Mesothelial cell of epicardium (in vitro differentiated cells): ENCODE measurements around the gene LEFTY1. TPM values are rescaled to one million over a fixed set of nuclear protein-coding genes. Genes with fewer than 3 reads are reported as not detected.

ENCODE experiments used
- DNase-seq, 2 experiments: peaks; one replicate each; pipeline ENCODE4 v3.0.0; 2021; ENCODE audit warnings: low spot score in 2 of 2; ENCODE audit not compliant: unreplicated experiment in 2 of 2
- H3K27ac Mint-ChIP-seq: 2 replicates; pipeline ENCODE4 v1.8.0; 2021; ENCODE audit warnings: mixed read lengths
- H3K27me3 Mint-ChIP-seq: 2 replicates; pipeline ENCODE4 v1.8.0; 2021; ENCODE audit warnings: low read depth, mixed read lengths
- H3K36me3 Mint-ChIP-seq: 2 replicates; pipeline ENCODE4 v1.8.0; 2021; ENCODE audit warnings: mixed read lengths
- H3K4me1 Mint-ChIP-seq: 2 replicates; pipeline ENCODE4 v1.8.0; 2021; ENCODE audit warnings: mixed read lengths
- H3K4me3 Mint-ChIP-seq: 2 replicates; pipeline ENCODE4 v1.8.0; 2021; ENCODE audit warnings: mild to moderate bottlenecking, moderate library complexity, mixed read lengths
- H3K9me3 Mint-ChIP-seq: 2 replicates; pipeline ENCODE4 v1.8.0; 2021; ENCODE audit warnings: mixed read lengths
- total RNA-seq: library from RNA; stranded (reverse); gene quantifications from 3 replicates; pipeline ENCODE4 v1.2.1, GENCODE V29; 2021
- TF ChIP-seq, protein P1 (sequence below): fragments of 200-600 bp; sonication (generic); IDR thresholded peaks from one replicate; pipeline ENCODE4 v1.5.0; 2021; ENCODE audit warnings: antibody characterized with exemption; ENCODE audit not compliant: unreplicated experiment

The LEFTY1 gene
- total RNA-seq, 1 donor from 2014 or later = 1.6 TPM

DNA sequence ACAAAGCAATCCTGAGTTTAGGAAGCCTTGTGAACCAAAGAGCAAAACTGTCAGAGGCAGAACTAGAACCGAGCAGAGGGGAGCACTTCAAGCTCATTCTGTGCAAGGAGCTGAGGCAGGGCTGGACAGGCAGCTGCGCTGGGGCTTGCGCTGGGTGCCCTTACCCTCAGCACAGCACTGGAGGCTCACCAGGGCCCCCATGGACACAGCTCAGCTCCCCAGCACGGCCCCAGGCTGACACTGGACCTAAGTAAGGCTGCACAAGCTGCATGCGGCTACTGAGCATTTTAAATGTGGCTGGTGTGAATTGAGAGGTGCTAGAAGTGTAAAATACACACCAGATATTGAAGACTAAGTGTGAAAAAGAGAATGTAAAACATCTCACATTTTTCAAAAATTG, 28.8 kb downstream of the LEFTY1 start:
- Mint-ChIP-seq H3K27ac (no peak overlapping the region), H3K4me3 (no peak overlapping the region), H3K36me3 (peaks cover 19% of the 10 kb centered on the region), H3K9me3 (no peaks in the 10 kb centered on the region), H3K4me1 (no peaks in the 10 kb centered on the region), H3K27me3 (no peaks in the 10 kb centered on the region)
- TF ChIP-seq, protein P1, sequence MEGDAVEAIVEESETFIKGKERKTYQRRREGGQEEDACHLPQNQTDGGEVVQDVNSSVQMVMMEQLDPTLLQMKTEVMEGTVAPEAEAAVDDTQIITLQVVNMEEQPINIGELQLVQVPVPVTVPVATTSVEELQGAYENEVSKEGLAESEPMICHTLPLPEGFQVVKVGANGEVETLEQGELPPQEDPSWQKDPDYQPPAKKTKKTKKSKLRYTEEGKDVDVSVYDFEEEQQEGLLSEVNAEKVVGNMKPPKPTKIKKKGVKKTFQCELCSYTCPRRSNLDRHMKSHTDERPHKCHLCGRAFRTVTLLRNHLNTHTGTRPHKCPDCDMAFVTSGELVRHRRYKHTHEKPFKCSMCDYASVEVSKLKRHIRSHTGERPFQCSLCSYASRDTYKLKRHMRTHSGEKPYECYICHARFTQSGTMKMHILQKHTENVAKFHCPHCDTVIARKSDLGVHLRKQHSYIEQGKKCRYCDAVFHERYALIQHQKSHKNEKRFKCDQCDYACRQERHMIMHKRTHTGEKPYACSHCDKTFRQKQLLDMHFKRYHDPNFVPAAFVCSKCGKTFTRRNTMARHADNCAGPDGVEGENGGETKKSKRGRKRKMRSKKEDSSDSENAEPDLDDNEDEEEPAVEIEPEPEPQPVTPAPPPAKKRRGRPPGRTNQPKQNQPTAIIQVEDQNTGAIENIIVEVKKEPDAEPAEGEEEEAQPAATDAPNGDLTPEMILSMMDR = no peak
- DNase-seq = no peak

DNA sequence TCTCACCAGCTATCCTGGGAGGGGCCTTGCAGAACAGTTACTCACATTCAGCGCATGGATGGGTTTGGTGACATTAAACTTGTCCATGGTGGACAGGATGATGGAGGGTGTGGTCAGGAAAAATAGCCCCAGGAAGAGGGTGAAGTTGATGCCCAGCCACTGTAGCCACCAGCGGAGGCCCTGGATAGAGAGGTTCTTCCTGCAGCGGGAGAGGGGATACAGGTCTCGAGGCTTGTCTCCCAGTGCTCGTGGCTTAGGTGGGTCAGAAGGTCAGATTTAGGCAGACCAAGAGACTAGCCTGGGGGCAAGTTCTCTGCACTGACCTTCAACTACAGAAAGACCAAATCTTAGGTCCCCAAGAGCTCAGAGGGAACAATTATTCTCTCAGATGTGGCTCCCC, 29.8 kb downstream of the LEFTY1 start:
- Mint-ChIP-seq H3K36me3 (peaks cover 22% of the 10 kb centered on the region), H3K9me3 (no peaks in the 10 kb centered on the region), H3K4me3 (no peak overlapping the region), H3K4me1 (no peaks in the 10 kb centered on the region), H3K27ac (no peak overlapping the region), H3K27me3 (no peaks in the 10 kb centered on the region)
- TF ChIP-seq, protein P1 = no peak
- no peak for DNase-seq

DNA sequence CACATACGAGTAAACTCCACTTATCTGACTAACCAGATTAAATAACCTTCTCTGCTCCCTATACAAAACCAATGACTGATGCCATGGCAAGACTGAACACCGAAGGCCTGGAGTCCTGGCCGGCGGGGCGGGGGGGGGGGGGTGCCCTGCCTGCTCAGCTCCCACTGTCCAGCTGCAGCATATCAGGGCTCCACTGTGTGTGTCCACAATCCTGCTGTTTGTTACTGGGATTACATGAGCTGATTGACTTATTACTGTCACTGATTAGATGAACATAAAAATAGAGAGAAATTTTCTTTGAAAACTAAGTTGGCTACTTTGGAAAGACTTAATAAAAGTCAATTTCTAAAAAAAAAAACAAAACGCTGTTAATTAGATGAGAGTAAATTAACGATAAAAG, 31.7 kb downstream of the LEFTY1 start:
- Mint-ChIP-seq H3K27me3 (no peaks in the 10 kb centered on the region), H3K4me1 (no peaks in the 10 kb centered on the region), H3K4me3 (no peak overlapping the region), H3K27ac (no peak overlapping the region), H3K36me3 (peaks cover 15% of the 10 kb centered on the region), H3K9me3 (no peaks in the 10 kb centered on the region)
- TF ChIP-seq, protein P1 = no peak
- no peak for DNase-seq

DNA sequence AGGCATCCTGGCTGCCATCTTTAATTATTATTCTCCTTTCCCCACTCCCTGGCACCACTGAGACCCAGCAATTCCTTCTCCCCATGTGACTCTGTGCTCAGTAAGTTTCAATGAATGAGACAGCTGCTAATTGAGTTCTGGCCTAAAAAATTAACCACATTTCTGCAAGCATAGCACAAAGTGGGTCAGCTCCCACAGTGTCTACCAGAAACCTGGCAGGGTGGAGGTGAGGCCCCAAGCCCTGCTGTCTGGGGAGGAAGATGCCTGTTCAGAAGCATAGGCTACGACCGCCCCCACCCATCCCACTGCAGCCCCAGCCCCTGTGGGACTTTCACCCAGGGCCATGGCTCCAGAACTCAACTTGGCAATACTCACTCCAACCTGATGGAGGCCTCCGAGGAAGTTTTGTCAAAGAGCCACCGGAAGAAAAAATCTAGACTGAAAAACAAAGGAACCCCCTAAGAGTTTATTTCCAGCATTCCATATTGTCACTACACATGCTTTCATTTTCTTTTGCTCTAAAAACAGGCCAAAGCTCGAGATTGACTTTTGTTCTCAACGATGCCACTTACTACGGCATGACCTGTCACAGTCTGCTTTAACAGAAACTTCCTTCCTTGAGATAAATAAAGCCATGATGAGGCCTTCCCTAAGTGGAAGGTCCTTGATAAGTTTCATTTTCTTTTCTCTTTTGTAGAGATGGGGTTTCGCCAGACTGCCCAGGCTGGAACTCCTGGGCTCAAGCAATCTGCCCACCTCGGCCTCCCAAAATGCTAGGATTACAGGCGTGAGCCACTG, 33.2 kb downstream of the LEFTY1 start:
- H3K4me1 Mint-ChIP-seq = no peaks in the 10 kb centered on the region
- H3K9me3 Mint-ChIP-seq = no peaks in the 10 kb centered on the region
- H3K27me3 Mint-ChIP-seq = no peaks in the 10 kb centered on the region
- no peak overlapping the region for H3K4me3 Mint-ChIP-seq
- H3K36me3 Mint-ChIP-seq = peaks cover 18% of the 10 kb centered on the region
- no peak for DNase-seq
- H3K27ac Mint-ChIP-seq = no peak overlapping the region
- TF ChIP-seq, protein P1 = no peak

DNA sequence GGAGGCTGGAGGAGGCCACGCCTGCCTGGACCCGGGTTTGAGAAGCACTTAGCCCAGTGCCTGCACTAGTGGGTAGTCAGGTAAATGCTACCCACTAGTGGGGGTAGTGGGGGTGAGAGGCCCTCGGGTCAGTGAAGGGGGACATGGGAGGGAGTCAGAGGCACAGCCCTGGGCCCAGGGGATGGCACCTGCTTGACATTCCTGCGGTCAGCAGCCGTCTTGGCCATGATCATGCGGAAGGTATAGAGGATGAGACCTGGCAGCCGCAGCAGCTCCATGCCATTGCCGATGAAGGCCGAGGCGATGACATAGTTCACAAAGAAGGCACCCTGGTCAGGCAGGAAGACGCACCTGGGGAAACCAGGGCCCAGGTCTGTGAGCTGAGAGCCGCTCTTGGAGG, 35.5 kb downstream of the LEFTY1 start:
- Mint-ChIP-seq H3K4me3 (no peak overlapping the region), H3K9me3 (no peaks in the 10 kb centered on the region), H3K27me3 (no peaks in the 10 kb centered on the region), H3K4me1 (peaks cover 2% of the 10 kb centered on the region), H3K36me3 (peaks cover 33% of the 10 kb centered on the region), H3K27ac (no peak overlapping the region)
- no peak for DNase-seq
- TF ChIP-seq, protein P1 = no peak
